ENCODE measurements around the gene PIR. TPM values are rescaled to one million over a fixed set of nuclear protein-coding genes. Genes with fewer than 3 reads are reported as not detected.

The PIR gene
- total RNA-seq, 4 donors from 2014 or later, result 32.9 to 70.2 (median 48.8) TPM

DNA sequence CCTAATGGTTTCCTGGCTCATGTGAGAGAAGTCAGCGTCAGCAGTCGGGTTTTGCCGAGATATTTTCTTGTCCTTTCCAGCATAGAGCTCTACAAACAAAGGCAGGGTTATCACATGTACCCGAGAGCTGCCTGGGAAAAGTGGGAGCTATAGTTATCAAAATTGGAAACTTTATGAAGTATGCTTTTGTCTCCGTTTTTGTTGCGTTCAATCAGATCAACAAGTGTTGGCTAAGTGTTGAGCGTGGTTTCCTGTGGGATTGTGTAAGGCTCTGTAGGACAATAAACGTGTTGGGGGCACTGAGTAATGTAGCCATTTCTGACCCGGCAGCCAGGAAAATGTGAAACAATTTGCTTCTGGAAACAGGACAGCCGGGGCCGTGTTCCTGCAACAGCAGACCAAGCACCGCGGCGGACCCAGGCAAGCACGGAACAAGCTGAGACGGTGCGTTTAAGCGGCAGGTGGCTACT lies 7.4 kb upstream of the PIR start, which contains the start of gene BMX:
Gene BMX, plus strand, starts transcription at position 311 of the 470 bp plus-strand sequence. CDS start 7,547 bp downstream, outside the sequence.
- Histone ChIP-seq H3K27me3 (no peaks in the 10 kb centered on the region), H3K9me3 (no peaks in the 10 kb centered on the region), H3K27ac (no peak within 1 kb of the TSS), H3K4me3 (replicated peaks in 1 of 3) (no peak within 1 kb of the TSS), H3K4me1 (no peaks in the 10 kb centered on the region), H3K36me3 (no peaks in the 10 kb centered on the region)
- TF ChIP-seq CTCF (IDR thresholded peaks at IDR 0.05) (no peak), POLR2A (IDR thresholded peaks at IDR 0.05) (no peak)
- DNase-seq, result no peak
- 73 to 85% methylated on average over 18 of the region's 18 CpGs for WGBS, 2 donors
- intact Hi-C loops (cut with DNase I), result no loop called here

DNA sequence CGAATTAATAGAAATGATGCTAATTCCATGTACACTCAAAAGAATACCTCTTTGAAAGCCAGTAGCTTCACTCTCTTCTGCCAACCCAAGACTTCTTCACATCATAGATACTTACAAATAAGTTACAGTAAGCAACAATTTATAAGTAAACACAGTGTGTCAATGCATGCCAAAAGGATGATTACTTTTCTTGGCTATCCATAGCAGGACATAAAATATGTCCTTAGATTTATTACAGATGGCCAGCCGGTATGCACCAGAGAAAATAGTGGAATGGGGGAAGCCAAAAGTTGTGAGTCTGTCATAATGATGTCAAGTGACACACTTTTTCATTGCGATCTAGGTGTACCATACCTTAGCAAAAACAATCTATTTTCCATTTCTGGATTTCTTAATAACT lies 6.8 kb upstream of the PIR start:
- no peaks in the 10 kb centered on the region for H3K4me1 ChIP-seq
- no peak overlapping the region for H3K27ac ChIP-seq
- TF ChIP-seq POLR2A (IDR thresholded peaks at IDR 0.05) (no peak), CTCF (IDR thresholded peaks at IDR 0.05) (no peak)
- no peaks in the 10 kb centered on the region for H3K36me3 ChIP-seq
- intact Hi-C loops (cut with DNase I), result loop anchor here (2.0 kb wide), 1 partner anchor 61 kb away; no protein-coding TSS in a partner anchor
- no peak for DNase-seq
- WGBS, 2 donors, result 84 to 89% methylated on average over 3 of the region's 3 CpGs
- no peaks in the 10 kb centered on the region for H3K9me3 ChIP-seq
- H3K4me3 ChIP-seq (replicated peaks in 1 of 3), result no peak overlapping the region
- H3K27me3 ChIP-seq, result no peaks in the 10 kb centered on the region

- WGBS, 2 donors, result 73 to 84% methylated on average over 2 of the region's 2 CpGs
- Histone ChIP-seq H3K27me3 (no peaks in the 10 kb centered on the region), H3K4me1 (no peaks in the 10 kb centered on the region), H3K4me3 (replicated peaks in 1 of 3) (no peak overlapping the region), H3K27ac (no peak overlapping the region), H3K36me3 (no peaks in the 10 kb centered on the region), H3K9me3 (no peaks in the 10 kb centered on the region)
- TF ChIP-seq POLR2A (IDR thresholded peaks at IDR 0.05) (no peak), CTCF (IDR thresholded peaks at IDR 0.05) (no peak)
- no peak for DNase-seq
- intact Hi-C loops (cut with DNase I), result loop anchor here (2.0 kb wide), 1 partner anchor 62 kb away; no protein-coding TSS in a partner anchor
These were observed 5.6 kb upstream of the PIR start for GRCh38 chrX:15498741-15499140.

GRCh38 chrX:15497865-15498264 lies 4.7 kb upstream of the PIR start:
- H3K27me3 ChIP-seq, result no peaks in the 10 kb centered on the region
- intact Hi-C loops (cut with DNase I), result loop anchor here (2.0 kb wide), 1 partner anchor 63 kb away; no protein-coding TSS in a partner anchor
- DNase-seq, result peak; percentile 51 to 63
- H3K9me3 ChIP-seq, result no peaks in the 10 kb centered on the region
- H3K27ac ChIP-seq, result no peak overlapping the region
- H3K4me1 ChIP-seq, result no peaks in the 10 kb centered on the region
- peak in 5 of 6 experiments; percentile 15 to 59 (median 50) for TF ChIP-seq CTCF (IDR thresholded peaks at IDR 0.05)
- TF ChIP-seq POLR2A (IDR thresholded peaks at IDR 0.05), result no peak
- no peak overlapping the region for H3K4me3 ChIP-seq (replicated peaks in 1 of 3)
- H3K36me3 ChIP-seq, result no peaks in the 10 kb centered on the region
- 9 to 16% methylated on average over 4 of the region's 4 CpGs for WGBS, 2 donors

GRCh38 chrX:15496824-15497223 lies 3.7 kb upstream of the PIR start:
- Histone ChIP-seq H3K27ac (no peak overlapping the region), H3K4me1 (peaks cover 0 to 1% of the 10 kb centered on the region in 2 donors), H3K4me3 (replicated peaks in 1 of 3) (no peak overlapping the region), H3K9me3 (no peaks in the 10 kb centered on the region), H3K27me3 (no peaks in the 10 kb centered on the region), H3K36me3 (no peaks in the 10 kb centered on the region)
- intact Hi-C loops (cut with DNase I), result no loop called here
- no peak for DNase-seq
- 45 to 49% methylated on average over 4 of the region's 4 CpGs for WGBS, 2 donors
- TF ChIP-seq POLR2A (IDR thresholded peaks at IDR 0.05), result no peak
- TF ChIP-seq CTCF (IDR thresholded peaks at IDR 0.05), result no peak
